ENCODE results near the gene TMEM14A.

GRCh38 chr6:52664186-52664990 lies 6.5 kb upstream of the TMEM14A start:
- TF ChIP-seq ETS2 (tag; IDR thresholded peaks at IDR 0.05; ENCODE audit: borderline replicate concordance, poor library complexity, severe bottlenecking) = no peak
- TF ChIP-seq RFX5 (IDR thresholded peaks at IDR 0.05; ENCODE audit: low read depth, low read length) = no peak
- TF ChIP-seq CTCF (IDR thresholded peaks at IDR 0.05 in 2 of 3, conservative IDR thresholded peaks at IDR 0.05 in 1 of 3; ENCODE audit: insufficient read depth in 2 of 3, low read depth in 1 of 3, low read length in 3 of 3) = no peak
- no peak for TF ChIP-seq ZNF384 (IDR thresholded peaks at IDR 0.05; ENCODE audit: low read depth, low read length)
- no peak for TF ChIP-seq IFI16 (CRISPR knock-in tag; IDR thresholded peaks at IDR 0.05)

Data from K562 (cell line).